Ascending aorta (tissue), 2 donors: ENCODE data around the gene MOB4. TPM values are rescaled to one million over a fixed set of nuclear protein-coding genes. Genes with fewer than 3 reads are reported as not detected.
A peak's percentile ranks its signal among the peaks of the same experiment; 100 is the strongest.
"Not testable (repeated sequence)": the region's sequence is repeated elsewhere in the genome, so short reads cannot be mapped to it uniquely, and the experiment has no call there.

Experiments
- DNase-seq, 2 donors: peaks; one replicate each; pipeline ENCODE4 v3.0.0-alpha.2; 2019; ENCODE audit warnings: low spot score in 2 of 2
- H3K27ac ChIP-seq, 2 donors: fragments of 200-600 bp; sonication (generic); one replicate each; pipeline ENCODE4 v1.5.1; 2016 to 2017; ENCODE audit warnings: mild to moderate bottlenecking in 1 of 2
- H3K27me3 ChIP-seq: fragments of 200-600 bp; sonication (generic); one replicate; pipeline ENCODE4 v1.5.1; 2017
- H3K36me3 ChIP-seq, 2 donors: fragments of 200-600 bp; sonication (generic); one replicate each; pipeline ENCODE4 v1.5.1; 2016
- H3K4me1 ChIP-seq, 2 donors: fragments of 200-600 bp; sonication (generic); one replicate each; pipeline ENCODE4 v1.5.1; 2016 to 2017; ENCODE audit warnings: mild to moderate bottlenecking in 1 of 2
- H3K4me3 ChIP-seq, 2 donors: fragments of 200-600 bp; sonication (generic); one replicate each; pipeline ENCODE4 v1.5.1; 2016 to 2017; ENCODE audit warnings: mild to moderate bottlenecking in 1 of 2
- H3K9me3 ChIP-seq, 2 donors: fragments of 200-600 bp; sonication (generic); one replicate each; pipeline ENCODE4 v1.5.1; 2016
- intact Hi-C: fragments of 100-400 bp; cut with DNase I; formaldehyde crosslinking; loops from one replicate; pipeline ENCODE4 v1.15.1; 2023
- total RNA-seq: library from RNA; depleted of rRNA; stranded (reverse); fragments of >200 nt; gene quantifications from one replicate; pipeline ENCODE4 v1.1.0, GENCODE V29; 2016
- TF ChIP-seq, protein P1 (sequence below), 3 experiments: fragments of 200-600 bp in 2 of 3; fragments of 450-650 bp in 1 of 3; sonication (generic) in 2 of 3; IDR thresholded peaks; one replicate each; pipeline ENCODE4 v1.5.1; 2016 to 2019; ENCODE audit warnings: antibody characterized with exemption in 3 of 3, mild to moderate bottlenecking in 1 of 3, moderate library complexity in 1 of 3

Gene MOB4
- 29.2 TPM for total RNA-seq

DNA sequence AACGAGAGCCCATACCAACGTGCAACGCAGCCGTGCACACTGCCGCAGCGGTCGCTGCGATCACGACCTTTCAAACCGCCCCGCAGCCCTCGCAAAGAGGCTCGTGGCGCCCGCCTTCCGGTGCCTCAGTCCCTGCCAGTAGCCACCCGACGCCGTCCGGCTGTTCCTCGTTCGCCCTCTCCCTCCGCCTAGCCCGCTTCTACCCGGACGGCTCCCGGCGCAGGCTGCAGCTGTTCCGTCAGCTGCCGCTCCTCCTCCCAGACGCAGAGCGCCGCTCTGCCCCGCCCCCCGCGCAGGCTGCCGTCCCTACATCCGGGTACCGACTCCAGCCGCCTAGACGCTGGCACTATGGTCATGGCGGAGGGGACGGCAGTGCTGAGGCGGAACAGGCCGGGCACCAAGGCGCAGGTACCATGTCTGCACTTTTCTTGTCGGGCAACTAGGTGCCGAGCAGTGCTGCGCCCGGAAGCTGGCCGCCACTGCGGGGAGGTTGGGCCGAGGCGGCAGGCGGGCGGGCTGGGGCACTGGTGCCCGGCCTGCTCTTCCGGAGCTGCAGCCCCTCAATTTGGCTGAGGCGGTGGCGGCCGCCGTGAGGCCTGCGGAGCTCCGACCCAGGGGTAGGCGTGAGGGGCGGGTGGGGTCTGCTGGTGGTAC lies at the start of gene MOB4:
Gene MOB4, plus strand, starts transcription at position 328 of the 654 bp plus-strand sequence. Its CDS starts 21 bp downstream, at position 349.
- intact Hi-C loops: loop anchor here (1.0 to 10.0 kb wide), 6 partner anchors 16 to 1356 kb away; partner anchors contain the start of genes COQ10B, HSPE1, MARS2 and SF3B1
- Histone ChIP-seq H3K4me3 (peak within 1 kb of the TSS; percentile 77 to 84), H3K27me3 (no peaks in the 10 kb centered on the region), H3K36me3 (no peaks in the 10 kb centered on the region), H3K27ac (peak within 1 kb of the TSS; percentile 84 to 95), H3K4me1 (peaks cover 0 to 7% of the 10 kb centered on the region in 2 donors), H3K9me3 (no peaks in the 10 kb centered on the region)
- peak; percentile 72 to 97 for DNase-seq
- TF ChIP-seq, protein P1, sequence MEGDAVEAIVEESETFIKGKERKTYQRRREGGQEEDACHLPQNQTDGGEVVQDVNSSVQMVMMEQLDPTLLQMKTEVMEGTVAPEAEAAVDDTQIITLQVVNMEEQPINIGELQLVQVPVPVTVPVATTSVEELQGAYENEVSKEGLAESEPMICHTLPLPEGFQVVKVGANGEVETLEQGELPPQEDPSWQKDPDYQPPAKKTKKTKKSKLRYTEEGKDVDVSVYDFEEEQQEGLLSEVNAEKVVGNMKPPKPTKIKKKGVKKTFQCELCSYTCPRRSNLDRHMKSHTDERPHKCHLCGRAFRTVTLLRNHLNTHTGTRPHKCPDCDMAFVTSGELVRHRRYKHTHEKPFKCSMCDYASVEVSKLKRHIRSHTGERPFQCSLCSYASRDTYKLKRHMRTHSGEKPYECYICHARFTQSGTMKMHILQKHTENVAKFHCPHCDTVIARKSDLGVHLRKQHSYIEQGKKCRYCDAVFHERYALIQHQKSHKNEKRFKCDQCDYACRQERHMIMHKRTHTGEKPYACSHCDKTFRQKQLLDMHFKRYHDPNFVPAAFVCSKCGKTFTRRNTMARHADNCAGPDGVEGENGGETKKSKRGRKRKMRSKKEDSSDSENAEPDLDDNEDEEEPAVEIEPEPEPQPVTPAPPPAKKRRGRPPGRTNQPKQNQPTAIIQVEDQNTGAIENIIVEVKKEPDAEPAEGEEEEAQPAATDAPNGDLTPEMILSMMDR (IDR thresholded peaks at IDR 0.05): peak in 1 of 3 experiments; percentile 4

GRCh38 chr2:197472166-197472565 lies 43.7 kb upstream of the MOB4 start:
- intact Hi-C loops: no loop called here

DNA sequence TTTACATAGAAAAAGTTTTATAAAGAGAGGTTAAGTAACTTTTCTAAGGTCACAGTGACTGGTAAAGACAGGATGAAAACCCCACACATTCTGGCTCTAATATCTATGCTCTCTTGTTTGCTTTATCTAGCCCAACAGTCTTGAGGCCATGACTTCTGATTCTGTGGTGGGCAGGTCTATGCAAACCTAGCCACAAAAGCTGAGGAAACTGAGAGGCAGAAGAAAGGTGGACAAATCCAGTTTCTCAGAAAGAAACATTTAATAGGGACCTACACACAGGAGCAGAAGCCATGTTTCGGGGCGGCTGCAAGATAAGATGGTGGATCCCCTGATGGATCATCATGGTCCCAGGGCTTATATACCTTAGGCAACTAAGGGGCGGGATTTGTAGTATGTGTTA lies 38.1 kb upstream of the MOB4 start:
- H3K27ac ChIP-seq: no peak overlapping the region
- no peak overlapping the region for H3K4me3 ChIP-seq
- H3K9me3 ChIP-seq: peaks cover 0 to 3% of the 10 kb centered on the region in 2 donors
- H3K4me1 ChIP-seq: no peaks in the 10 kb centered on the region
- intact Hi-C loops: no loop called here
- peaks cover 59 to 66% of the 10 kb centered on the region in 2 donors for H3K36me3 ChIP-seq
- TF ChIP-seq, protein P1 (IDR thresholded peaks at IDR 0.05): no peak
- DNase-seq: no peak
- no peaks in the 10 kb centered on the region for H3K27me3 ChIP-seq

More at GRCh38 chr2:197472166-197472565, 43.7 kb upstream of the MOB4 start:
- Histone ChIP-seq H3K27ac (no peak overlapping the region), H3K4me1 (no peaks in the 10 kb centered on the region), H3K4me3 (no peak overlapping the region), H3K27me3 (no peaks in the 10 kb centered on the region), H3K36me3 (peaks cover 77 to 89% of the 10 kb centered on the region in 2 donors), H3K9me3 (no peaks in the 10 kb centered on the region)
- TF ChIP-seq, protein P1 (IDR thresholded peaks at IDR 0.05): no peak
- no peak for DNase-seq

- TF ChIP-seq, protein P1 (IDR thresholded peaks at IDR 0.05): no peak
- Histone ChIP-seq H3K4me3 (no peak overlapping the region), H3K9me3 (peaks cover 8 to 19% of the 10 kb centered on the region in 2 donors), H3K27me3 (no peaks in the 10 kb centered on the region), H3K36me3 (peaks cover 38 to 55% of the 10 kb centered on the region in 2 donors), H3K27ac (no peak overlapping the region), H3K4me1 (no peaks in the 10 kb centered on the region)
- intact Hi-C loops: no loop called here
- DNase-seq: no peak
Observed at GRCh38 chr2:197480165-197481036, 35.5 kb upstream of the MOB4 start.

DNA sequence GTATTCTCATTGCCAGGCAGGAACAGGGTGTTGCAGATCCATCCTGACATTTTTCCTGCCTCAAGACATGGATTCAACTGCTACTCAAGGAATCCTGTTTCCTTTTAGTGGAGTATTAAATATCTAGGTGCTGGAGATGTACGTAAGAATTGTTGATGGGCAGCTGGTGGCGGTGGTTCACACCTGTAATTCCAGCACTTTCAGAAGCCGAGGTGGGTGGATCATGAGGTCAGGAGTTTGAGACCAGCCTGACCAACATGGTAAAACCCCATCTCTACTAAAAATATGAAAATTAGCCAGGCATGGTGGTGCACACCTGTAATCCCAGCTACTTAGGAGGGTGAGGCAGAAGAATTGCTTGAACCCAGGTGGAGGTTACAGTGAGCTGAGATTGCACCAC lies 31.6 kb upstream of the MOB4 start:
- H3K27me3 ChIP-seq, H3K4me3 ChIP-seq, DNase-seq, H3K27ac ChIP-seq, H3K4me1 ChIP-seq, intact Hi-C loops: not testable (repeated sequence)
- Histone ChIP-seq H3K36me3 (peaks cover 36 to 58% of the 10 kb centered on the region in 2 donors), H3K9me3 (peaks cover 8 to 19% of the 10 kb centered on the region in 2 donors)

DNA sequence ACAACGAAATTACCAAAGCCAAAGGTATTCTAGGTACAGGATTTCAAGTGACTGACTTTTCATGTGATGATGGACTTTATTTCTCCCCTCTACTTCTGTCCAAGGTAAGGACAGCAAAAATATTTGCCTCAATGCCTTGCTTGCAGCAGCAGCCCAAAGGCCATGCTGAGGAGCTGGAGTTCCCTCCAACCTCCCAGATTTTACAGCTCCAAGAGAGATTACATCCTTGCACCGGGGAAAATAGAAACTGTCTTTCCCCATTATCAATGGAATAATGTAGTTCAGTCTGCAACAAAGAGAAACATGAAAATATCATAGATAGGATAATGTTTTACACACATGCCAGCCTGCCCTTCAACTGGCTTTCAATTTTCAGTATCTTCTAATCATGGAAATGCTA lies 29.7 kb upstream of the MOB4 start:
- Histone ChIP-seq H3K27ac (no peak overlapping the region), H3K9me3 (peaks cover 8 to 19% of the 10 kb centered on the region in 2 donors), H3K4me1 (no peaks in the 10 kb centered on the region), H3K4me3 (no peak overlapping the region), H3K36me3 (peaks cover 52 to 74% of the 10 kb centered on the region in 2 donors), H3K27me3 (no peaks in the 10 kb centered on the region)
- no peak for DNase-seq
- TF ChIP-seq, protein P1 (IDR thresholded peaks at IDR 0.05): no peak
- intact Hi-C loops: no loop called here
